ENCODE data around the gene SERPINA1. TPM values are rescaled to one million over a fixed set of nuclear protein-coding genes. Genes with fewer than 3 reads are reported as not detected.

SERPINA1 gene
- total and polyA plus RNA-seq, 2 of the 13 experiments (the other 11 are each of a cell fraction or from before 2014, with no cell fraction given), result 3,266 to 11,015 TPM

DNA sequence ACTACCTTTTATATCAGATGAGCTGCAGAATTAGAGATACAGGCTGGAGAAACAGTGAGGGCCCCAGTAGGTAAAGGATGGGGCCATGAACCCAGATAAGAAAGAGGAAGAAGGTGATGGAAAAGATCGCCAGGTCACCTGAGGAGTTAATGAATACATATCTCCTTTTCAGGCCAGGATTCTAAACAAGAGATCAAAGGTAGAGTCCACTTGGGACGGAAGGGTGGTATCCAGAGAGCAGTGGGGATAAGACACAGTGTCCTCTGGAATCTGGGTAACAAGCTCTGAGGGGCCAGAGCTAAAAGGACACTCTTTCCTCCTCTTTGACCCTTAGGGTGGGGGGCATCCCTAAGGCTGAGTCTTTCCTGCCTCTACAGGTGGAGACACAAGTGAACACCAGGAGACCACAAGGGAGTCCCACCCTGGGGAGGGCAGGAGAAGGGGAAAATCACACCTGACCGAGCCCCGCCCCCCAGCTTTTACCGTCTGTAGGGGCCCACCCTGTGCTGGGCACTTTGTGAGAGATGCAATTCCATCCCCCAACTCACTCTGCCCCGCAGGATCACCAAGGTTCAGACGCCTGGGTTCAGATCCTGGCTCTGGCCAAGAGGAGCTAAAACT, 27.3 kb downstream of the SERPINA1 start (continued):
- TF ChIP-seq RFX3 (CRISPR knock-in tag; IDR thresholded peaks at IDR 0.05) (no peak), NR3C1 (CRISPR knock-in tag; IDR thresholded peaks at IDR 0.05) (no peak), ZFAT (CRISPR knock-in tag; conservative IDR thresholded peaks at IDR 0.05) (no peak), ZNF382 (CRISPR knock-in tag; IDR thresholded peaks at IDR 0.05; ENCODE audit: borderline replicate concordance) (no peak), ARHGAP35 (CRISPR knock-in tag; IDR thresholded peaks at IDR 0.05; ENCODE audit: borderline replicate concordance) (no peak), TBL1XR1 (IDR thresholded peaks at IDR 0.05; ENCODE audit: borderline replicate concordance, low read length, partially characterized antibody) (no peak), SPEN (CRISPR knock-in tag; IDR thresholded peaks at IDR 0.05; ENCODE audit: low read depth) (0 out of 2 replicates have a peak, but pooled peaks have one; percentile 19), MATR3 (CRISPR knock-in tag; IDR thresholded peaks at IDR 0.05) (no peak)
- TF ChIP-seq, protein P1, sequence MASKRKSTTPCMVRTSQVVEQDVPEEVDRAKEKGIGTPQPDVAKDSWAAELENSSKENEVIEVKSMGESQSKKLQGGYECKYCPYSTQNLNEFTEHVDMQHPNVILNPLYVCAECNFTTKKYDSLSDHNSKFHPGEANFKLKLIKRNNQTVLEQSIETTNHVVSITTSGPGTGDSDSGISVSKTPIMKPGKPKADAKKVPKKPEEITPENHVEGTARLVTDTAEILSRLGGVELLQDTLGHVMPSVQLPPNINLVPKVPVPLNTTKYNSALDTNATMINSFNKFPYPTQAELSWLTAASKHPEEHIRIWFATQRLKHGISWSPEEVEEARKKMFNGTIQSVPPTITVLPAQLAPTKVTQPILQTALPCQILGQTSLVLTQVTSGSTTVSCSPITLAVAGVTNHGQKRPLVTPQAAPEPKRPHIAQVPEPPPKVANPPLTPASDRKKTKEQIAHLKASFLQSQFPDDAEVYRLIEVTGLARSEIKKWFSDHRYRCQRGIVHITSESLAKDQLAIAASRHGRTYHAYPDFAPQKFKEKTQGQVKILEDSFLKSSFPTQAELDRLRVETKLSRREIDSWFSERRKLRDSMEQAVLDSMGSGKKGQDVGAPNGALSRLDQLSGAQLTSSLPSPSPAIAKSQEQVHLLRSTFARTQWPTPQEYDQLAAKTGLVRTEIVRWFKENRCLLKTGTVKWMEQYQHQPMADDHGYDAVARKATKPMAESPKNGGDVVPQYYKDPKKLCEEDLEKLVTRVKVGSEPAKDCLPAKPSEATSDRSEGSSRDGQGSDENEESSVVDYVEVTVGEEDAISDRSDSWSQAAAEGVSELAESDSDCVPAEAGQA (IDR thresholded peaks at IDR 0.05; ENCODE audit: low read depth), result no peak
- TF ChIP-seq, protein P1 (CRISPR knock-in tag; IDR thresholded peaks at IDR 0.05; ENCODE audit: borderline replicate concordance), result no peak
- TF ChIP-seq, protein P2, sequence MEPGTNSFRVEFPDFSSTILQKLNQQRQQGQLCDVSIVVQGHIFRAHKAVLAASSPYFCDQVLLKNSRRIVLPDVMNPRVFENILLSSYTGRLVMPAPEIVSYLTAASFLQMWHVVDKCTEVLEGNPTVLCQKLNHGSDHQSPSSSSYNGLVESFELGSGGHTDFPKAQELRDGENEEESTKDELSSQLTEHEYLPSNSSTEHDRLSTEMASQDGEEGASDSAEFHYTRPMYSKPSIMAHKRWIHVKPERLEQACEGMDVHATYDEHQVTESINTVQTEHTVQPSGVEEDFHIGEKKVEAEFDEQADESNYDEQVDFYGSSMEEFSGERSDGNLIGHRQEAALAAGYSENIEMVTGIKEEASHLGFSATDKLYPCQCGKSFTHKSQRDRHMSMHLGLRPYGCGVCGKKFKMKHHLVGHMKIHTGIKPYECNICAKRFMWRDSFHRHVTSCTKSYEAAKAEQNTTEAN (CRISPR knock-in tag; conservative IDR thresholded peaks at IDR 0.05), result no peak
- TF ChIP-seq, protein P3, sequence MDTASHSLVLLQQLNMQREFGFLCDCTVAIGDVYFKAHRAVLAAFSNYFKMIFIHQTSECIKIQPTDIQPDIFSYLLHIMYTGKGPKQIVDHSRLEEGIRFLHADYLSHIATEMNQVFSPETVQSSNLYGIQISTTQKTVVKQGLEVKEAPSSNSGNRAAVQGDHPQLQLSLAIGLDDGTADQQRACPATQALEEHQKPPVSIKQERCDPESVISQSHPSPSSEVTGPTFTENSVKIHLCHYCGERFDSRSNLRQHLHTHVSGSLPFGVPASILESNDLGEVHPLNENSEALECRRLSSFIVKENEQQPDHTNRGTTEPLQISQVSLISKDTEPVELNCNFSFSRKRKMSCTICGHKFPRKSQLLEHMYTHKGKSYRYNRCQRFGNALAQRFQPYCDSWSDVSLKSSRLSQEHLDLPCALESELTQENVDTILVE (CRISPR knock-in tag; IDR thresholded peaks at IDR 0.05), result no peak
- TF ChIP-seq, protein P4, sequence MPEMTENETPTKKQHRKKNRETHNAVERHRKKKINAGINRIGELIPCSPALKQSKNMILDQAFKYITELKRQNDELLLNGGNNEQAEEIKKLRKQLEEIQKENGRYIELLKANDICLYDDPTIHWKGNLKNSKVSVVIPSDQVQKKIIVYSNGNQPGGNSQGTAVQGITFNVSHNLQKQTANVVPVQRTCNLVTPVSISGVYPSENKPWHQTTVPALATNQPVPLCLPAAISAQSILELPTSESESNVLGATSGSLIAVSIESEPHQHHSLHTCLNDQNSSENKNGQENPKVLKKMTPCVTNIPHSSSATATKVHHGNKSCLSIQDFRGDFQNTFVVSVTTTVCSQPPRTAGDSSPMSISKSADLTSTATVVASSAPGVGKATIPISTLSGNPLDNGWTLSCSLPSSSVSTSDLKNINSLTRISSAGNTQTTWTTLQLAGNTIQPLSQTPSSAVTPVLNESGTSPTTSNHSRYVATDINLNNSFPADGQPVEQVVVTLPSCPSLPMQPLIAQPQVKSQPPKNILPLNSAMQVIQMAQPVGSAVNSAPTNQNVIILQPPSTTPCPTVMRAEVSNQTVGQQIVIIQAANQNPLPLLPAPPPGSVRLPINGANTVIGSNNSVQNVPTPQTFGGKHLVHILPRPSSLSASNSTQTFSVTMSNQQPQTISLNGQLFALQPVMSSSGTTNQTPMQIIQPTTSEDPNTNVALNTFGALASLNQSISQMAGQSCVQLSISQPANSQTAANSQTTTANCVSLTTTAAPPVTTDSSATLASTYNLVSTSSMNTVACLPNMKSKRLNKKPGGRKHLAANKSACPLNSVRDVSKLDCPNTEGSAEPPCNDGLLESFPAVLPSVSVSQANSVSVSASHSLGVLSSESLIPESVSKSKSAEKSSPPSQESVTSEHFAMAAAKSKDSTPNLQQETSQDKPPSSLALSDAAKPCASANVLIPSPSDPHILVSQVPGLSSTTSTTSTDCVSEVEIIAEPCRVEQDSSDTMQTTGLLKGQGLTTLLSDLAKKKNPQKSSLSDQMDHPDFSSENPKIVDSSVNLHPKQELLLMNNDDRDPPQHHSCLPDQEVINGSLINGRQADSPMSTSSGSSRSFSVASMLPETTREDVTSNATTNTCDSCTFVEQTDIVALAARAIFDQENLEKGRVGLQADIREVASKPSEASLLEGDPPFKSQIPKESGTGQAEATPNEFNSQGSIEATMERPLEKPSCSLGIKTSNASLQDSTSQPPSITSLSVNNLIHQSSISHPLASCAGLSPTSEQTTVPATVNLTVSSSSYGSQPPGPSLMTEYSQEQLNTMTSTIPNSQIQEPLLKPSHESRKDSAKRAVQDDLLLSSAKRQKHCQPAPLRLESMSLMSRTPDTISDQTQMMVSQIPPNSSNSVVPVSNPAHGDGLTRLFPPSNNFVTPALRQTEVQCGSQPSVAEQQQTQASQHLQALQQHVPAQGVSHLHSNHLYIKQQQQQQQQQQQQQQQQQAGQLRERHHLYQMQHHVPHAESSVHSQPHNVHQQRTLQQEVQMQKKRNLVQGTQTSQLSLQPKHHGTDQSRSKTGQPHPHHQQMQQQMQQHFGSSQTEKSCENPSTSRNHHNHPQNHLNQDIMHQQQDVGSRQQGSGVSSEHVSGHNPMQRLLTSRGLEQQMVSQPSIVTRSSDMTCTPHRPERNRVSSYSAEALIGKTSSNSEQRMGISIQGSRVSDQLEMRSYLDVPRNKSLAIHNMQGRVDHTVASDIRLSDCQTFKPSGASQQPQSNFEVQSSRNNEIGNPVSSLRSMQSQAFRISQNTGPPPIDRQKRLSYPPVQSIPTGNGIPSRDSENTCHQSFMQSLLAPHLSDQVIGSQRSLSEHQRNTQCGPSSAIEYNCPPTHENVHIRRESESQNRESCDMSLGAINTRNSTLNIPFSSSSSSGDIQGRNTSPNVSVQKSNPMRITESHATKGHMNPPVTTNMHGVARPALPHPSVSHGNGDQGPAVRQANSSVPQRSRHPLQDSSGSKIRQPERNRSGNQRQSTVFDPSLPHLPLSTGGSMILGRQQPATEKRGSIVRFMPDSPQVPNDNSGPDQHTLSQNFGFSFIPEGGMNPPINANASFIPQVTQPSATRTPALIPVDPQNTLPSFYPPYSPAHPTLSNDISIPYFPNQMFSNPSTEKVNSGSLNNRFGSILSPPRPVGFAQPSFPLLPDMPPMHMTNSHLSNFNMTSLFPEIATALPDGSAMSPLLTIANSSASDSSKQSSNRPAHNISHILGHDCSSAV (CRISPR knock-in tag; IDR thresholded peaks at IDR 0.05; ENCODE audit: borderline replicate concordance), result no peak
